ENCODE data around the gene SPTBN1. TPM values are rescaled to one million over a fixed set of nuclear protein-coding genes. Genes with fewer than 3 reads are reported as not detected.

Gene SPTBN1
- total RNA-seq, 1 donor from 2014 or later: 83.2 TPM

GRCh38 chr2:54581326-54582039, 125.4 kb downstream of the SPTBN1 start:
- CTCF ChIA-PET: interaction anchor here (0.8 to 1.9 kb wide), 7 partner anchors 9 to 59 kb away, joined by 3 to 6 read pairs (median 4); no protein-coding TSS in a partner anchor
- DNase-seq (no peak), ATAC-seq (ENCODE audit: low read depth) (peak; percentile 41)
- peaks cover 8% of the 10 kb centered on the region for H3K36me3 Mint-ChIP-seq (ENCODE audit: low read depth)
- TF ChIP-seq CTCF (IDR thresholded peaks at IDR 0.05): no peak
- H3K27ac Mint-ChIP-seq: peak overlapping the region; percentile 91
- intact Hi-C loops (cut with micrococcal nuclease): loop anchor here (5.0 kb wide), 1 partner anchor 836 kb away; the partner anchor contains the start of gene CCDC88A
- peak overlapping the region; percentile 77 for H3K4me3 Mint-ChIP-seq
- no peaks in the 10 kb centered on the region for H3K27me3 Mint-ChIP-seq
- POLR2A ChIA-PET: interaction anchor here (0.6 to 4.6 kb wide), 11 partner anchors 11 to 700 kb away, joined by 3 to 121 read pairs (median 7); no protein-coding TSS in a partner anchor
- H3K9me3 Mint-ChIP-seq: no peaks in the 10 kb centered on the region
- H3K4me1 Mint-ChIP-seq: peaks cover 98% of the 10 kb centered on the region

GRCh38 chr2:54582987-54583386, 126.9 kb downstream of the SPTBN1 start:
- POLR2A ChIA-PET: interaction anchor here (4.6 kb wide), 1 partner anchor 22 kb away, joined by 121 read pairs; no protein-coding TSS in a partner anchor

GRCh38 chr2:54584598-54584997, 128.5 kb downstream of the SPTBN1 start:
- Mint-ChIP-seq H3K9me3 (no peaks in the 10 kb centered on the region), H3K4me3 (no peak overlapping the region), H3K27ac (peak overlapping the region; percentile 91), H3K27me3 (no peaks in the 10 kb centered on the region), H3K36me3 (ENCODE audit: low read depth) (peaks cover 3% of the 10 kb centered on the region), H3K4me1 (peaks cover 98% of the 10 kb centered on the region)
- DNase-seq (no peak), ATAC-seq (ENCODE audit: low read depth) (no peak)
- no peak for TF ChIP-seq CTCF (IDR thresholded peaks at IDR 0.05)
- ChIA-PET POLR2A (interaction anchor here (0.7 to 1.5 kb wide), 2 partner anchors 19 to 25 kb away, joined by 3 to 8 read pairs; no protein-coding TSS in a partner anchor), CTCF (no interaction called here)
- intact Hi-C loops (cut with micrococcal nuclease): loop anchor here (1.0 to 5.0 kb wide), 2 partner anchors 10 to 833 kb away; partner anchors contain the start of gene CCDC88A

More at GRCh38 chr2:54582987-54583386, 126.9 kb downstream of the SPTBN1 start:
- intact Hi-C loops (cut with micrococcal nuclease): loop anchor here (1.0 to 5.0 kb wide), 2 partner anchors 11 to 834 kb away; partner anchors contain the start of gene CCDC88A
- Mint-ChIP-seq H3K27me3 (no peaks in the 10 kb centered on the region), H3K36me3 (ENCODE audit: low read depth) (peaks cover 6% of the 10 kb centered on the region), H3K4me3 (peak overlapping the region; percentile 25), H3K9me3 (no peaks in the 10 kb centered on the region), H3K4me1 (peaks cover 98% of the 10 kb centered on the region), H3K27ac (peak overlapping the region; percentile 91)
- no peak for TF ChIP-seq CTCF (IDR thresholded peaks at IDR 0.05)
- DNase-seq (no peak), ATAC-seq (ENCODE audit: low read depth) (no peak)
- CTCF ChIA-PET: no interaction called here

- no peak for TF ChIP-seq CTCF (IDR thresholded peaks at IDR 0.05)
- intact Hi-C loops (cut with micrococcal nuclease): no loop called here
- no peaks in the 10 kb centered on the region for H3K27me3 Mint-ChIP-seq
- no peak for DNase-seq
- ChIA-PET CTCF (no interaction called here), POLR2A (interaction anchor here (0.7 to 1.5 kb wide), 2 partner anchors 18 to 26 kb away, joined by 3 to 8 read pairs; no protein-coding TSS in a partner anchor)
- H3K9me3 Mint-ChIP-seq: no peaks in the 10 kb centered on the region
- H3K4me3 Mint-ChIP-seq: peak overlapping the region; percentile 28
- peak overlapping the region; percentile 91 for H3K27ac Mint-ChIP-seq
- peaks cover 3% of the 10 kb centered on the region for H3K36me3 Mint-ChIP-seq (ENCODE audit: low read depth)
- peaks cover 97% of the 10 kb centered on the region for H3K4me1 Mint-ChIP-seq
- no peak for ATAC-seq (ENCODE audit: low read depth)
Observed at GRCh38 chr2:54585136-54585733, 129.1 kb downstream of the SPTBN1 start.

GRCh38 chr2:54586062-54586461, 129.9 kb downstream of the SPTBN1 start:
- no peaks in the 10 kb centered on the region for H3K27me3 Mint-ChIP-seq
- ChIA-PET POLR2A (interaction anchor here (1.5 kb wide), 1 partner anchor 26 kb away, joined by 8 read pairs; no protein-coding TSS in a partner anchor), CTCF (no interaction called here)
- peak overlapping the region; percentile 44 for H3K4me3 Mint-ChIP-seq
- TF ChIP-seq CTCF (IDR thresholded peaks at IDR 0.05): no peak
- no peaks in the 10 kb centered on the region for H3K9me3 Mint-ChIP-seq
- H3K36me3 Mint-ChIP-seq (ENCODE audit: low read depth): peaks cover 3% of the 10 kb centered on the region
- ATAC-seq (ENCODE audit: low read depth) (no peak), DNase-seq (no peak)
- intact Hi-C loops (cut with micrococcal nuclease): no loop called here
- H3K4me1 Mint-ChIP-seq: peaks cover 98% of the 10 kb centered on the region
- peak overlapping the region; percentile 30 for H3K27ac Mint-ChIP-seq
